Dermis blood vessel endothelial cell (primary cell): Measurements from ENCODE around the gene ABCA5. TPM values are rescaled to one million over a fixed set of nuclear protein-coding genes. Genes with fewer than 3 reads are reported as not detected.

Experiments used
- DNase-seq: peaks from one replicate; pipeline ENCODE4 v3.0.0; 2010
- total RNA-seq: library from RNA; depleted of rRNA; stranded (reverse); fragments of >200 nt; gene quantifications from 2 replicates; pipeline ENCODE4 v1.2.3, GENCODE V29; 2014

The ABCA5 gene
- 18.5 and 21.8 TPM in 2 replicates for total RNA-seq

GRCh38 chr17:69327060-69327831 is at the start of gene ABCA5:
Gene ABCA5, minus strand, starts transcription at chr17:69327133. Its CDS starts 12,718 bp downstream, at chr17:69314415.
- DNase-seq = peak; percentile 94

DNA sequence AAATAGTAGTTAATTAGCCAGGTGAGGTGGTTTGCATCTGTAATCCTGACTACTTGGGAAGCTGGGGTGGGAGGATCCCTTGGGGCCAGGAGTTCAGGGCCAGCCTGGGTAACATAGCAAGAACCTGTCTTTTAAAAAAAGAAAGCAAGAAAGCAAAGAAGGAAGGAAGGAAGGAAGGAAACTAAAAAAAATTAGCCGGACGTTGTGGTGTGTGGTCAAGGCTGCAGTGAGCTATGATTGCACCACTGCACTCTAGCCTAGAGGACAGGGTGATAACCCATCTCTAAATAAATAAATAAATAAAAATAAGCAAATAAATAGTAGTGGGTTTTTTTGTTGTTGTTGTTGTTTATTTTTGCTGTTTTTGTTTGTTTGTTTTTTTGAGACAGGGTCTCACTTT is 48.3 kb upstream of the ABCA5 start:
- DNase-seq = no peak

DNA sequence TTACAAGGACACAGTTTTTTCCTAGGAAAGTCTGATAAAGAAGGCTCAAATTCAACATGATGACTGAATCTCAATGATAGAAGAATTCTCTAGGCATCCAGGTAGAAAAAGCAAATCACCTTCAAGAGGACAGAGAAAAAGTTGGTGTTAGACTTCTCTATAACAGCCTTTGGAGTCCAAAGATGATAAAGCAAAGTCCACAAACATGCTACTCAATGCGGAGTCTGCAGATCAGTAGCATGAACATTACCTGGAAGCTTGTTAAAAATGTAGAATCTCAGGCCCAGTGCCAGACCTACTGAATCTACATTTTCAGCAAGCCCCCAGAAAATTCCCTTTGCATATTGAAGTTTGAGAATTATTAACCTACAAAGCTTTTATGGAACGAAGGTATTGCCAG is 46.1 kb upstream of the ABCA5 start:
- DNase-seq = no peak

DNA sequence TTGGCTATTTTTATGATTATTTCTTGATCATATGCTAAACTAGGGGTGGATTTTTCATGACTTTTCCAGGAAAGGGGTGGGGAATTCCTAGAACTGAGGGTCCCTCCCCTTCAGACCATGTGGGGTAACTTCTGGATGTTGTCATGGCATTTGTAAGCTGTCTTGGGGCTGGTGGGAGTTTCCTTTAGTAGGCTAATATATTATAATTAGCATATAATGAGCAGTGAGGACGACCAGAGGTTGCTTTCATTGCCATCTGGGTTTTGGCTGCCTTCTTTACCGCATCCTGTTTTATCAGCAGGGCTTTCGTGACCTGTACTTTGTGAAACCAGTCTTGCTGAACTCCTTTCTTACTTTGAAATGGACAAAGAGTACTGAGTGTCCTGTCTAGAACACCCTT is 40.4 kb upstream of the ABCA5 start:
- no peak for DNase-seq

DNA sequence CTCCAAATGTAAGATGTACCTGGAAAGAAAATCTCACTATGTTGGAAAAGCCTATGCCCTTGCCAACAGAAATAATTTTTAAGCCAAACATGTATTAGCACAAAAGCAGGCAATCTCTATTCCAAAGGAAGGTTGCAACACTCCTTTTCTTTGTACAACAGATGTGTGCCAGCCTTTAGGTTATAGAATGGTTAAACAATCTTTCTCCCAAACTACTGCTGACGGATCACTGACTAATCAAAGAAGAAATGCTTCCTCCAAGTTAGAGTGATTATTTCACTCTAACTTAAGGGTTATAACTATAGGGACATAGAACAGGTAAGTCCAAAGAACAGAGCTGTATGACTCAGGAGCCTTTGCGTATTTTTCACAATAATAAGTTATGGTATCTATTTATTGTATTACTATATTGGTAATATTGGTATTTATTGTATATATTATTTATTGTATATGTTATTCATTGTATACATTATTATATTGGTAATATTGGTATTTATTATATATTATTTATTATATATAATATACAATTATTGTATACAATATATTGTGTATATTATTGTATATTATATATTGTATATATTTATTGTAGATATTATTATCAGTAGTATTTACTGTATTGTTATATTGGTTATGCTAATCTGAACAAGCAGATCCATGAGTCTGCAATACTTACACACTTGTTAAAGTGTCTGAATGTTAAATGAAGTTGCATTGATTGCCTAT is 36.7 kb upstream of the ABCA5 start:
- no peak for DNase-seq

GRCh38 chr17:69361156-69361555 is 34.2 kb upstream of the ABCA5 start:
- DNase-seq = no peak

DNA sequence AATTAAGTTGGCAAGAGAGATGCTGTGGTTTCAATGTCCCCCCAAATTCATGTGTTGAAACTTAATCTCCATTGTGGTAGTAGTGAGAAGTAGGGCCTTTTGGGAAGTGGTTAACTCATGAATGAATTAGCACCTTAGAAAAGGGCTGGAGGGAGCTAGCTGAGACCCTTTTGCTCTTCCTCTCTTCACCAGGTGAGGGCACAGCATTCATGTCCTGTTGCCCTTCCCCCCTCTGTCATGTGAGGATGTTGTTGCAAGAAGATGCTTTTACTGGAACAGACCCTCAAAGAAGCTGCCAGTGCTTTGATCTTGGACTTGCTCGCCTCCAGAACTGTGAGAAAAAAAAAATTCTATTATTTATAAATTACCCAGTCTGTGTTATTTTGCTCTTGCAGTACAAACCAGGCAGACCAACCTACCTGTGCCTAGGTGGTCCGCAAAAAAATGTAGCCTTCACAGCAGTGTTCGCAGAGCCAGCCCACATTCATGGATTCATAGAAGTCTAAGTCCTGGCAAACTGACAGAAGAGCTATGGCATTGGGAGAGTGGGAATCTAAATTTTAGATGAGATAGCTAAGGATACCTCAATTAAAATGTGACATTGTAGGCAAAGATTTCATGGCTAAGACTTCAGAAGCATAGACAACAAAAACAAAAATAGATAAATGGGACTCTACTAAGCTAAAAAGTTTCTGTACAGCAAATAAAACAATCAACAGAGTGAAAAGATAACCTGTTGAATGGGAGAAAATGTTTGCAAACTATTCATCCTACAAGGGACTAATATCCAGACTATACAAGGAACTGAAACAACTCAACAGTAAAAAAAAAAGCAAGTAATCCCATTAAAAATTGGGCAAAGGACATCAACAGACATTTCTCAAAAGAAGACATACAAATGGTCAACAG is 32.0 kb upstream of the ABCA5 start:
- peak; percentile 13 for DNase-seq

DNA sequence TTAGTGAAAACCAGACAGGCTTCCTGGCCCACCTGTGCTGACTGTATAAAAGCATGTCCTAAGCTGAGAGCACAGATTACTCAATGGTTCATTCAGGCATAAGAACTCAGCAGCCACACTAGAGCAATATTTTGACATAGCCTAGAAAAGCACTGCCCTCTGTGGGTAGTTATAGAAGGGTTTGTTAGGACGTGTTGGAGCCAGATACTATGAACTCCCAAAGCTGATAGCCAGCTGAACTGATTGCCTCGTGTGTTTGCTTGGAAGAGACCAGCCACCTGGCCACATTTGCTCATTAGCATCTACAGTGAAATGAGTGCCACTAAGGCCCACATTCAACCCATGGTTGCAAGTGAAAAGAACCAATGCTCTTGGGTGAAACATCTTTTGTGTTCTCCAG is 30.8 kb upstream of the ABCA5 start:
- no peak for DNase-seq

DNA sequence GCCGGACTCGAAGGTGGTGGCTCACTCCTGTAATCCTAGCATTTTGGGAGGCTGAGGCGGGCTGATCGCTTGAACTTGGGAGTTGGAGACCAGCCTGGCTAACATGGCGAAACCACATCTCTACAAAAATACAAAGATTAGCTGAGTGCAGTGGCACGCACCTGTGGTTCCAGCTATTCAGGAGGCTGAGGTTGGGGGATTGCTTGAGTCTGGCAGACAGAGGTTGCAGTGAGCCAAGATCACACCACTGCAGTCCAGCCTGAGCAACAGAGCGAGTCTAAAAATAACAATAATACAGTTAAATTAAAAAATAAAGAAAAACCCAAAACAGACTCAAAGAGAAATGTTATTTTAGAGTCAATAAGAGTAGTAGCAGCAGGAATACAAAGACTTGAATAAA is 29.7 kb upstream of the ABCA5 start:
- DNase-seq = no peak

GRCh38 chr17:69350911-69351310 is 24.0 kb upstream of the ABCA5 start:
- no peak for DNase-seq

GRCh38 chr17:69348429-69348828 is 21.5 kb upstream of the ABCA5 start:
- DNase-seq = no peak

GRCh38 chr17:69346766-69347165 is 19.8 kb upstream of the ABCA5 start:
- no peak for DNase-seq

- no peak for DNase-seq
Measured at GRCh38 chr17:69344939-69345338, 18.0 kb upstream of the ABCA5 start.

DNA sequence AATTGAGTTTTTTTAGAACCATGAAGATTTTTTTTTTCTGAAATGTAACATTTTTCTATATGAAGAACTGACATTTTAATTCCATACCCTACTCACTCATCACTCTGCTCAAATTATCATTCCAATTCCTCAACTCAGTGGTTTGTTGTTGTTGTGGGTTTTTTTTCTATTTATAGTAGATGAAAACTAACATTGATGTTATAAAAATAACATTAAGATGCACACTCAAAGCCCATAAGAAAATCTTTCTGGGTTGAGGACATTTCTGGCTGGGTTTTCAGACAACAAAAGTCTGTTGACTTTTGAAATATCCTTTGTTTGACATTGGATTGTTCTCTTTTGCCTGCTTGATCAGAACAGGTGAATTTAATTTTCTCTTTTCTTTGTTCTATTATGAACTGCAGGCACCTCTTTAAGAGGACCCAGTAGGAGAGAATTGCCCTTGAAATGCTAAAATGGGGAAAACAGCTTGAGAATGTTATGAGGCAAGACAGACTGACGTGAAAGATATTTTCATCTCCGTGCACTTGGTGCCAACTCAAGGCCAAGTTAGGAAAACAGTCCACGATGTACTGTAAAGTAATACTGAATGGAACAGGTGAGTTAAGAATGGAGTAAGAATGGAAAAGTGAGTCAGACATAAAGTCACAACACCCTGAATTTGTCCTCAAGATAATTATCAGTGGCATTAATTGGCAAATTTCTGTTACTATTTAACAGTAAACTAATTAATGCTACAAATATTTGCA is 16.1 kb upstream of the ABCA5 start:
- no peak for DNase-seq

DNA sequence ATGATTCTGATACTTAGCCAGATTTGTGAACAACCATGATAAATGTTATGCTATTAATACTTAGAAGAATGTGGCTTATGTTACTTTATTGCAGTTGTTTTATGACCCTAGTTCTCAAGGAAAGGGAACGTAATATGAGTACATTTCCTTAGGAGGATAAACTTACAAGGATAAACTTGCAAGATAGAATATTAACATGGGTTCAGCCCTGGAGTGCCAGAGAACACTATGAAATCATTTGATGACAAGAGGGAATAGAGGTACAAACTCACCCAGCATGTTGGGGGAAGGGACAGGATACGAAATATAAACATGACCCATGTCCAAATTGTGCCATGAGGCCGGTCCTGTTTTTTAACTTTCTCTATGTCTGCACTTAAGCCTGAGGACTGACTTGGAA is 13.0 kb upstream of the ABCA5 start:
- no peak for DNase-seq

DNA sequence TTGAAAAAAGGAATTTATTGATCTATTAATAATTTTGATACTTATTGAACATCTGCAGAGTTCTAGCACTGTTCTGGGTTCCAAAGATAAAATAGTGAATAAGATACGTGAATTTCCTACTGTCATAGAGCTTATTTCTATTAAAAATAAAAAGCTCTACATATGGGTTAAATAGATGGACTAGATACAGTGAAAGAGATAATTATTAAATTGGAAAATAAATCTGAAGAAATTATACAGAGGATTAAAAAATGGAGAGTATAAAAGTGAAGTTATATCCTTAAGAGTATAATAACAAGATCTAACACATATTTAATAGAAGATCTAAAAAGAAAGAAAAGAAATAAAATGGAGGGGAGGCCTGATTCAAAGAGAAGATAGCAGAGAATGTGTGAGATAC is 10.1 kb upstream of the ABCA5 start:
- DNase-seq = no peak

DNA sequence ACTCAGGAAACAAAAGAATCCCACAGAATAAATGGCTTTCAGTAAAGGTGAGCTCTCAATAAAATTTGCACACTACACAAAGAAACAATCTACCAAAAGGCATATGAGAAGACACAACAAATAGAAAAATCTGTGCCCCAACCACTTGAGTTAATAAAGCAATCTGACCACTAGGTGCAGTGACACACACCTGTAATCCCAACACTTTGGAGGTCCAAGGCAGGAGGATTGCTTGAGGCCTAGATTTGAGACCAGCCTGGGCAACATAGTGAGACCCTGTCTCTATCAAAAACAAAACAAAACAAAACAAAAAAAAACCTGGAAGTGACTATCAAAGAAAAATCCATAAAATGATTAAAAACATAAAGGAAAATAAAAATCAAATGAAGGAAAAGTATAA is 9.6 kb upstream of the ABCA5 start:
- DNase-seq = no peak

DNA sequence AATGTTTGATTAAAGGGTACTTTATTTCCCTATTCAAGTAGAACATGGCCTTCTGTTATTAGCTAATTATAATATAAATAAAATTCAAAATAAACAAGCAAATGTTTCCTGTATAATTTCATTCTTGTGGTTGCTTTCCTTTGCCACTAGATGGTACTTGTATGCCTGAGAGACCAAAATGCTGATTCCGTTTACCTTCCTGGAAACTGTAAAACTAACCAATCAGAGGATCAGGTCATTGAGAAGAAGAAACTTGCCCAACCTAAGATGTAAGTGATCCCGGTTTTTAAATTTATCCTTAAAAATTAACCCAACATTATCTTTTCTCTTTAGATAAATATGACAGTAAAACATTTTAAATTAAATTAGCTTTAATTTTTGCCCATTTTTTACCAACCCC is 8.1 kb upstream of the ABCA5 start:
- DNase-seq = peak; percentile 57

DNA sequence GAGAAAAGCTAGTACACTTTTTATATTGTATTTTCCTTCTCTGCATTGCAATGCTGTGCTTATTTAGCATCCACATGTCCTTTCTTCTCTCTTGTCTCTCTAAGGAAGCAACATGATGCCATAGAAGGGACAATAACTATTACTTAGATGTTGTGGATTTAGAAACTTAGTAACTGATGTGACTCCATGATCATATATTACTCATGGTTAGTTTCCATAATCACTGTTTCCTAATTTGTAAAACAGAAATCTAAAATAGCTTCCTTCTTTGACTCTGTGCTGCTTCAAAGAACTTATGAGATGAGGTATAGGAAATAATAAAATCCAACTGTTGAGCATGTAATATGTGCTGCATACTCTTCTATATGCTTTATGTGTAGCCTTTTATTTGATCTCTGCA is 6.6 kb upstream of the ABCA5 start:
- no peak for DNase-seq

DNA sequence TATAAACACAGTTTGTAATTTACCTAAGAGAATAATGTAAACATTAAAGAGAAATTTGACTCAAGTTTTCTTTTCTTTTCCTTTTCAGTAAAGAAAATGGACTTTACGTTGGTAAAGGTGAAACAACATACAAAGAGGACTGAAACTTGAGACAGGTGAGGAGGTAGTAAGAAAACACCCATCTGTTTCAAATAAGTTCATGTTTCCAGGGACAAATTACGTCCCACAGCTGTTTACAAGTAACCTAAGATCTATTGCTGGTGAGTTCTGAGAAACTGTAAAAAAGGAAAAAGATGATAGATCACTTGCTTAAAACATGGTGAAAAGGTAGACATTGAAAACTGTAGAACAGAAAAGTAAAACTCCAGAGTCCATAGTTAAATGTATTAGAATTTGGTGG is 4.8 kb upstream of the ABCA5 start:
- no peak for DNase-seq

GRCh38 chr17:69326377-69327059 is 415 bp downstream of the ABCA5 start:
- peak; percentile 49 for DNase-seq
